ENCODE results near the gene TLE5.
"Not testable (repeated sequence)": the region's sequence is repeated elsewhere in the genome, so short reads cannot be mapped to it uniquely, and the experiment has no call there.

TLE5 gene

DNA sequence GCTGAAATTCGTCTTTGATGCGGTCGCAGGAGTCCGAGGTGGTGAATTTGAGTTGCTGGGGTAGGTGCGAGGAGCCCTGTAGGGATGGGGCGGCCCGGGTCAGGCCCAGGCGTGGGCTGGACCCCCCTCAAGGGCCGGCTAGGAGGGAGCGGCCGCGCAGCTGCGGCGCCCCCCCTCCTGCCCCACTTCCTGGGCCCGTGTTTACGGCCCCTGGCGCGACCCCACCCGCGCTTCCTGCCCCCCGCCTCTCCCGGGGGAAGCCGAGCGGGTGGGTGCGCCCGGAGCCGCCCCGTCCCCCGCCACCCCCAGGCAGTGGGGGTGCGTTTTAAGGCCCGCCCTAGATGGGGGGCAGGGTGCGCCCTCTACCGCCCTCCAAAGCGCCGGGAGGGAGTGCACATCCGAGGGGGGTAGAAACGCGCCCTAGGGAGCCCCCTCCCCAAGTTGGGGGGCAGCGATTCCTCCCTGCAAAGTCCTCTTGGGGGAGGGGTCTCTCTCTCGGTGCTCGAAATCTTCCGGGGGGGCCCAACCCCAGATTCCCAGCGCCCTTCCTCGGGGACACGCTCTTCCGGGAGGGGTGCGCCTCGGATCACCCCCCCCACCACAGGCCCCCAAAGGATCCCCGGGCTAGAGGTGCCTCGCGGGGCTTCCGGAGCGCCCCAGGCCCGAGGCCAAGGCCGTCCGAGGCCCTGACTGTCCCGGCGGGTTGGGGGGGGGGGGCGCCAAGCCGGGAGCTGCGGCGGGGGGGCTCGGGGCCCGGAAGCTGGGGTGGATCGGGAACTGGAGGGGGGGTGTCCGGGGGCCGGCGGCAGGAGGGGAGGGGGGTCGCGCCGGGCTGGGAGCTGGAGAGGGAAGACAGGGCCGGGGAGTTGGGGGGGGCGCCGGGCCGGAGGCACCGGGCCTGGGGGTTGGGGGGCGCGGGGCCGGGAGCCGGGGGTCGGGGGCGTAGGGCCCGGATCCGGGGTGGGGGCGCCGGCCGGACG, 823 bp downstream of the TLE5 start:
- no peak for DNase-seq (ENCODE audit: low read depth)

GRCh38 chr19:3060857-3061181, 1.5 kb downstream of the TLE5 start:
- DNase-seq (ENCODE audit: low read depth): no peak

DNA sequence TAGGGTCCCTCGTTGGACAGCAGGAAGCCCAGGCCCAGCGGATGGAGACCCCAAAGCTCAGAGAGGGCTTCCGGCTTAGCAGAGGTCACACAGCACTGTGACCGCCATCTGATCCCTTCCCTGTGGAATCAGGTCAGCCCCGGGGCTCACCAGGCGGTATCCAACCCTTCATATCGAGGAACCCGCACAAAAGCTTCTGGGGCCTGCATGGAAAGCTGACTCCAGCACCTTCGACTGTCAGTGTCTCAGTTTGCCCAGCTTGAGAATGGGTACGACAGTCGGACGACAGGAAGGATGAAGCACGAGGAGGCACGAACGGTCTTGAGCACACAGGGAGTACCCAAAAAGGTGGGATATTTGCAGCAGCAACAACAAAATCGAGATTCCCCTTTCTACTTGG, 2.6 kb downstream of the TLE5 start:
- DNase-seq (ENCODE audit: low read depth): no peak

DNA sequence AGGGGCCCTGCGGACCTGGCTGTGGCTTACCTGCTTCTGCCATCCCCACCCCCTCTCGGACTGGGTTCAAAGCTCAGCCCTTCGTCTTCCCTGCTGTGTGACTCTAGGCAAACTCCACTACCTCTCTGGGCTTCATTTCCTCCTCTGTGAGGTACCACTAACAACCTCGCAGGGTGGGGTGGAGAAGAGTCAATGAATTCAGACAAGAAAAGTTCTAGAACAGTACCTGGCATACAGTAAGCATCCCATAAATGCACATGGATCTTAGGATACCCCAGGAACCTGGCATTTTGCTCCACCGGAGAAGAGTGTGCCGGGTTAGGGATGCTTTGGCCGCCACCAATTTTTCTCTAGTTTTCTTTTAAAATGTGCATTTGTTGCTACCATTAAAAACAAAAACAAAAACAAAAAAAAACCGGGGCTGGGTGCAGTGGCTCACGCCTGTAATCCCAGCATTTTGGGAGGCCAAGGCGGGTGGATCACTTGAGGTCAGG, 3.4 kb downstream of the TLE5 start:
- DNase-seq (ENCODE audit: low read depth): no peak

DNA sequence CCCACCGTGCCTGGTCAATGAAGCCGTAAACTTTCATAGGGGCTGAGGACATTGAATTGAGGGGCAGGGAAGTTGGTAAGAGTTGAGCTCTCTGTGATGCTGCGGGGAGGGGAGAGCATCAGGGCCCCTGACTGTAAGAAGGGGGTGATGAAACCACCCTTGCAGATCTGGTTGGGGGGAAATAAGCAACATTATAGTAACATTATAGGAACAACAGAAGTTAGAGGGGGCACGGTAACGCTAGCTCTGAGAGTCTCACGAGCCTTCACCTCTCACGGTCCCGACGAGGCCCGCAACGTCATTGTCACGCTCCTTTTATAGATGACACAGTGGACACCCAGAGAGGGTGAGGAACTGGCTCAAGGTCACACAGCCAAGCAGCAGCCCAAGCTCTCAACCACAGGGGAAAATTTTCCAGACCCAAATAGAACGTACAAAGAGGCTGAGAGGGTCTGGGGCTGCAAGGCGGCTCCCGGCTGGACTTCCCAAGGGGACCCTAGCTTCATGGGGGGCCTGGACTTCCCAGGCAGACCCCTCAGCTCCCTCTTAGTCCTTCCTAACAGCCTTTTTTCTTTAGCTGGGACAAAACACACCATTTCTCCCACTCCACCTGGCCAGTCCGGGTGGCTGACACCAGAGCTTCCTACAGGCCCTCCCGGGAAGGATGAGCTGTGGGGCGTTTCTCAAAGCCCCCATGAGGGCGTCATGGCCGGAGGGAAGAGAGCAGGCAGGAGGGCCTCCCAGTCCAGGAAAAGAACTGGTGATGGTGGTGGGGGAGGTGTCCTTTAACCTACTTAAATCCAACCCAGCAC, 4.1 kb downstream of the TLE5 start:
- DNase-seq (ENCODE audit: low read depth): no peak

- DNase-seq (ENCODE audit: low read depth): no peak
These were observed 5.0 kb downstream of the TLE5 start for GRCh38 chr19:3057275-3057714.

- DNase-seq (ENCODE audit: low read depth): no peak
These were observed 5.7 kb downstream of the TLE5 start for GRCh38 chr19:3056417-3057088.

GRCh38 chr19:3055741-3056416, 6.4 kb downstream of the TLE5 start:
- no peak for DNase-seq (ENCODE audit: low read depth)

DNA sequence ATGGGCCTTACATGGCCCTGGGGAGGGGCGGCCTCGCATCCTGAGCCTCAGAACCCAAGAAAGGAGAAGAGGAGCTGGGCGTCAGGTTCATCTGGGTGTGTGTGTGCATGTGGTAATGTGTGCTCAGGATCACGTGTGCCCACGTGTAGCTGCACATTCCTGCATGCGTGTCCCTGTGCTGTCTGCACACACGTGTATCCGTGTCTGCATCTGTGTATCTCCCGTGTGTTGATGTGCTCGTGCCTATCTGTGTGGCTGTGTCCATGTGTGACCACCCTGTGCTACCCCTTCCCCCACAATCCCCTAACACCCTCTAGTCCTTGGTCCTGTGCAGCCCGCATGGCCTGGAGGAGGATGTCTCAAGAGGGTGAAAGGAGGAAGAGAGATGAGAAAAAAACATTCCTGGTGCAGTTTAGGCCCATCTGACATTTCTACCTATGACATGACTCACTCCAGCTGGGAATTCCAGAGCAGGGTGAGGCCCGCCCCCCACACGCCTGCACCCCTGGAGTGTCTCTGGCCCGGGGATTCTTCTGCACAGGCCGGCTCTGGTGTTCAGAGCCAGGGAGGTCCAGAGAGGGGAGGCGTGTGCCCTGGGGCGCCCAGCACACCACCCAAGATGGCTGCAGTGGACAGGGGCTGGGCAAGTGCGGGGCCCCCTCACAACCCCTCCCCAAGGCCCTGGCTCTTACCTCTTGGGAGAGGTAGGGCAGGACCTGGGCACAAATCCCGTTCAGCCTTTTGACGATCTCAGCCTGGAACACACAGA, 7.1 kb downstream of the TLE5 start:
- no peak for DNase-seq (ENCODE audit: low read depth)

DNA sequence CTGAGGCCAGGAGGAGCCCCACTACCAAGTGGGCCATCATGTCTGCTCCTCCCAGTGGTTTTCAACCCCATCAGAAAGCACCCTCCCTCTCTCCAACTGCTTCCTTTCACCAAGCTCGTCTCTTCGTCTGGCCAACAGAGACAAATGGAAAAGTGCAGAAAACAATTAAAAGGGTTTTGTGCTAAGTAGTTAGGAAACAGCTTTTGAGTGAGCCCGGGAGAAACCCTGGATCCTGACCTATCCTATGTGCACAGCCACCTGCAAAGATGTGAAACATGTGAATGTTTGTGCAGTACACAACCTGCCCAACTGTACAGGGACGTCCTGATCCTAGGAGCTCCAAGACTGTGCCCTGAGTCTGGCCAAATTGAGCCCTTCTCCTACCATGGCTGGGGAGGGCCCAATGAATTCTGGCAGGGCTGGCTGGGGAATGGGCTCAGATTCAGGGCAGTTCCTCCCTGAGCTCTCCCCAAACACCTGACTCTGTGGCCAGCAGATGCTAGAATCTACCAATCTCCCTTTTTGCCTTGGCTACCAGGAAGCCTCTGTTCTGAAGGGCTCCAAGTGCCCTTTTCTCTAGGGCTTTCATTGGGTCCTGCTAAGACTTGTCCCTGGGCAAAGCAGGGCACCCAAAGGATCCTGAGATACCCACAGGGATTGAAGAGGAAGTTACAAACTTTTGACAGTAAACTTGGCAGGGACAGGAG, 7.9 kb downstream of the TLE5 start:
- no peak for DNase-seq (ENCODE audit: low read depth)

DNA sequence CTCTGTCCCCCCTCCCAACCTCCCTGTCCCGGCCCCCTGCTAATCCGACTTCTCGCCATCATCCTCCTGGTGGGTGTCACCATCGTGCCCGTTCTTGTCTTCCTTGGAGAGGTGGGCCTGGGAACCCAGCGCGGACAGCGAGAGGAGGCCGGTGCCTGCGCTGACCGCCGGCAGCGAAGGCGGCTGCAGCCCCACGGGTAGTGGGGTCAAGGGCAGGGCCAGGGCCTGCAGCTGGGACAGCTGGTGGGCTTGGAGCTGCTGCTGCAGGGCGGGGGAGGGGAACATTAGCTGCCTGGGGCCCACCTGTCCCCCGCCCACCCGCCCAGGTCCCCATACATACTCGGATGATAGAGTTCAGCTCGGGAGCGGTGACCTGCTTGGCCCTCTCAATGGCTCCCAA, 8.5 kb downstream of the TLE5 start:
- DNase-seq (ENCODE audit: low read depth): no peak

DNA sequence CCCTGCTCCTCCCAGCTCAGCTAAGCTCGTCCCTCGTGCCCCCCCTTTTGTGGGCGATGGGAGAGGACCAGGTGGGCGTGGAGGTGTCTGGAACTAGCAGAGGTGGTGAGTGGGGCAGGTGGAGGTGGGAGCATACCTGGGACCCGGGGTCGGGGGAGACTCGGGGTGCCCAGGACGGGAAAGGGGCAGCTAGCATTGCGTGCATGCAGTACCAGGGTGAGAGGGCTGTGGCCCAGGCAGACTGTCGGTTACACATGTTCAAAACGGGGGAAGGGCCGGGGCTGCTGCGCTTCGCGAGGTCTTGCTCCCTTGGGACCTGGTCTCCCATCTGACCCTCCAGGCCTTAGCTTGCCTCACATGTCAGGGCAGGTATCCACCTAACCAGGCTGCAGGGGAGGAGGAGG, 9.1 kb downstream of the TLE5 start:
- DNase-seq (ENCODE audit: low read depth): no peak

- not testable (repeated sequence) for DNase-seq (ENCODE audit: low read depth)
These were observed 12.3 kb downstream of the TLE5 start for GRCh38 chr19:3050016-3050415.

DNA sequence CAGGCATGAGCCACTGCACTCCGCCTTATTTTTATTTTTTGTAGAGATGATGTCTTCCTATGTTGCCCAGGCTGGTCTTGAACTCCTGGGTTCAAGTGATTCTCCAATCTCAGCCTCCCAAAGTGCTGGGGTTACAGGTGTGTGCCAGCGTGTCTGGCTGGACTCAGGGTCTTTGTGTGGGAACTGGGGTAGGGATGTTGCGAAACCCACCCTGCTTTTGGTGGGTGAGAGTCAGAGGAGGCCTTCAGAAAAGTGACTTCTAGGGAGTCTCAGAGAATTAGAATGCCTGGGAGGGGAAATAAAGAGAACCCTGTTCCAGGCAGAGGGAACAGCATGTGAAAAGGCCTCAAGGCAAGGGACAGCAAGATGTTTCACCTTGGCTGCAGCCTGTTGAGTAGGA, 13.2 kb downstream of the TLE5 start:
- no peak for DNase-seq (ENCODE audit: low read depth)

GRCh38 chr19:3048190-3048533, 14.1 kb downstream of the TLE5 start:
- DNase-seq (ENCODE audit: low read depth): no peak

DNA sequence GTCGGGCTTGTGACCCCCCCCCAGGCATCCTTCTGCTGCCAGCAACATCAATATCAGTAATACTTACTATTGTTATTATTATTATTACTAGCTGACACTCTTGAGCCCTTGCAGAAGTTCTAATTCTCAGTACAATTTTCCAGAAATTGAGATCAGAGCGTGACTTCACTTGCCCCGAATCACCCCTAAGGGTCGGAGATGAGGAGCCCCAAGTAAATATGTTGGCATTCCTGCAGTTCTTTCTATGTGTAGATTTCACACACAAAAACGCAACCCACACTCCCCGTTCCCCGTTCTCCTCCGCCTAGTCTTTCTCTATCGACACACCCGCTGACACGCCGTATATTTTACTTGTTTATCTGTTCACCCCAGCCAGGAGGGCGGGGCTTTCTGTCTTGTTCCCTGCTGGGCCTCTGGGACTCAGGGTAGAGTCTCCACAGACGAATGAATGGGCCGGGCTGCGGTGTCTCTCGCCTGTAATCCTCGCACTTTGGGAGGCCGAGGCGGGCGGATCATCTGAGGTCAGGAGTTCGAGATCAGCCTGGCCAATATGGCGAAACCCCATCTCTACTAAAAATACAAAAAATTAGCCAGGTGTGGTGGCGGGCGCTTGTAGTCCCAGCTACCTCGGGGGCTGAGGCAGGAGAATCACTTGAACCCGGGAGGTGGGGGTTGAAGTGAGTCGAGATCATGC, 14.7 kb downstream of the TLE5 start:
- DNase-seq (ENCODE audit: low read depth): no peak

DNA sequence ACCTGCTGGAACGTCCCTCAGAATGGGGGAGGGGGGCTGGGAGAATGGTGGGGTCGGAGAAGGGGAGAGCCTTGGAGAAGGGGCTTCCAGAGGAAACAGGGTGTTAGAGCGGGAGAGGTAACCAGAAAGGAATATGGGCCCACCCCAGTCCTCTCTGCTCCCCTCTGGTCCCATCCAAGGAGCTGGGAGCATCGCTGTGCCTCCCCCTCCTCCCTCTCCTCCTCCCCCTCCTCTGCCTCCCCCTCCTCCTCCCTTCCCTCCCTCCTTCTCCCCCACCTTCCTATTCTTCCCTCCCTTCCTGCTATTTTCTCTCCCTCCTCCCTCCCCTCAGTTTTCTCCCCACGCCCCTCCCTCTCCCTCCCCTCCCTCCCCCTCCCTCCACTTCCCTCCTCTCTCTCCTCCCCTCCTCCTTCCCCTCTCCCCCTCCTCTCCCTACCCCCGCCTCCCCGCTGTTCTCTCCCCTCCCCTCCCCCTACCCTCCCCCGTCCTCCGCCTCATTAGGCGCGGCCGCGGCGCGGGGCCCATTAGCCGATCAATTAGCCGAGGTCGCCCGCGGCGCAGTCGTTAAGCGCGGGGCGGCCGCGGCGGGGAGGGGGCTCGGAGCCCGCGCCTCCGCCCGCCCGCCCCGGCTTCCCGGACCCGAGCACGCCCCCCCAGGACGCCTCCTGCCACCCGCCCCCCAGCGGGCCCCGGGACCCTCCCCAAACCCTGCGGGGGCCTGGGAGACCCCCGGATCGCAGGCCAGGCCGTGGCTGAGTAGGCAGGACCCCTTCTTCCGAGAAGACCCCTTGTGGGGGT, 15.4 kb downstream of the TLE5 start:
- no peak for DNase-seq (ENCODE audit: low read depth)

DNA sequence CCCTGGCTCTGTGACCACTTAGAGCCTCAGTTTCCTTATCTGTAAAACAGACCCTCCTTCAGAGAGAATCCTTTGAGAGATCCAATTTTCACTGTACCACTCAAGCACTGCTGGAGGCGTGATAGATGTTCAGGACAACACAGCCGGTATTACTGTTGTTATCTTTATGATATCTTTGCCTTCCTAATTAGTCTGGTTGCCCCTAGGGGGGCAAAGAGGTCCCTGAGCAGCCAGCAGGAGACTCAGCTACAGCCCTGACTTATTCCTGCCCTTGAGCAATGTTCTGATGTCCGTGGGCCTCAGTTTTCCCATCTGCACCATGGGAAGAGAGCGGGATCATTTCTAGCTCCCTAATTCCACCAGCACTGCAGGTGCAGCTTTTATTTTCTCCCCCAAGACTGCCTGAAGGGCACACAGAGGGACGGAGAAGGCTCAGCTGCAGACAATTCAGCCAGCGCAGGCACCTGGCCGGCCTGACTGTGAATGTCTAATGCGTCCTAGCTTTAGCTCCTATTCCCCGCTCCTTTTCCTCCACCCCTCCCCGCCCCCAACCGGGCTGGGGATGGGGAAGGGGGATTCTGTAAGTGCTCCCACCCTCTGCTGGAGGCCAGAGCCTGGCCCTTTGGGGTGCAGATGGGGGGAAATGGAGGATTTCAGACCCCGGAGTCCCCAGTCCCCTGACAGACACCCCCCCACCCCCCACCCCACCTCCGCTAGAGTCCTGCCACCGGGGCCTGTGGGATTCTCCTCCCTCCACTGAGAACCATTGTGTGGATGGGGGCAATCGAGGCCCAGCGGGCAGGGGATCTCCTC, 16.2 kb downstream of the TLE5 start:
- DNase-seq (ENCODE audit: low read depth): no peak

Measured in GM04503 (cell line).